GM10248 (cell line): ENCODE measurements around the gene YAE1.

ENCODE experiments used
- CTCF ChIA-PET: fragments of 300-600 bp; sonication (Branson Sonifier 250); formaldehyde crosslinking; extraction: SDS; loops from one replicate; lab custom pipeline; 2021; ENCODE audit warnings: antibody characterized with exemption; lab: Yijun Ruan, JAX
- POLR2A ChIA-PET: fragments of 350-650 bp; sonication (Branson Sonifier 250); formaldehyde crosslinking; extraction: SDS; loops from one replicate; lab custom pipeline; 2020; ENCODE audit warnings: antibody characterized with exemption; lab: Yijun Ruan, JAX
- DNase-seq: peaks from one replicate; pipeline ENCODE4 v3.0.0; 2012; ENCODE audit errors: extremely low spot score
- CTCF ChIP-seq: IDR thresholded peaks from 2 replicates; pipeline ENCODE4 v1.5.1; 2012; ENCODE audit warnings: mild to moderate bottlenecking, low read depth; ENCODE audit errors: extremely low read depth, missing control alignments, control extremely low read depth

The YAE1 gene

GRCh38 chr7:39534599-39534998 lies 31.6 kb upstream of the YAE1 start:
- CTCF ChIA-PET = interaction anchor here (0.8 to 2.1 kb wide), 3 partner anchors 11 to 46 kb away, joined by 3 to 7 read pairs (median 4); no protein-coding TSS in a partner anchor
- POLR2A ChIA-PET = no interaction called here
- no peak for TF ChIP-seq CTCF

GRCh38 chr7:39535064-39535463 lies 31.1 kb upstream of the YAE1 start:
- CTCF ChIA-PET = interaction anchor here (0.8 to 2.1 kb wide), 3 partner anchors 11 to 45 kb away, joined by 3 to 7 read pairs (median 4); no protein-coding TSS in a partner anchor
- POLR2A ChIA-PET = no interaction called here
- no peak for TF ChIP-seq CTCF
- DNase-seq = no peak

More at GRCh38 chr7:39534599-39534998, 31.6 kb upstream of the YAE1 start:
- no peak for DNase-seq

GRCh38 chr7:39535720-39536119 lies 30.5 kb upstream of the YAE1 start:
- ChIA-PET POLR2A (no interaction called here), CTCF (interaction anchor here (1.6 kb wide), 1 partner anchor 10 kb away, joined by 4 read pairs; no protein-coding TSS in a partner anchor)
- no peak for TF ChIP-seq CTCF
- no peak for DNase-seq

GRCh38 chr7:39536951-39537350 lies 29.3 kb upstream of the YAE1 start:
- no peak for TF ChIP-seq CTCF
- POLR2A ChIA-PET = no interaction called here
- CTCF ChIA-PET = interaction anchor here (0.8 kb wide), 1 partner anchor 8 kb away, joined by 3 read pairs; no protein-coding TSS in a partner anchor
- no peak for DNase-seq

GRCh38 chr7:39539816-39540215 lies 26.4 kb upstream of the YAE1 start:
- no peak for TF ChIP-seq CTCF
- no peak for DNase-seq
- ChIA-PET POLR2A (no interaction called here), CTCF (interaction anchor here (0.9 to 1.1 kb wide), 2 partner anchors 50 to 288 kb away, joined by 3 read pairs; no protein-coding TSS in a partner anchor)

GRCh38 chr7:39540320-39540719 lies 25.9 kb upstream of the YAE1 start:
- POLR2A ChIA-PET = no interaction called here
- CTCF ChIA-PET = interaction anchor here (0.9 to 1.1 kb wide), 2 partner anchors 51 to 288 kb away, joined by 3 read pairs; no protein-coding TSS in a partner anchor
- no peak for DNase-seq
- no peak for TF ChIP-seq CTCF
